Smooth muscle cell (in vitro differentiated cells): ENCODE measurements around the gene ZDHHC14. TPM values are rescaled to one million over a fixed set of nuclear protein-coding genes. Genes with fewer than 3 reads are reported as not detected.

Source experiments
- DNase-seq: peaks from one replicate; lab custom pipeline; 2025; ENCODE audit not compliant: unreplicated experiment; lab: John Stamatoyannopoulos, UW
- H2AFZ ChIP-seq: fragments of 200-600 bp; sonication (generic); 2 replicates; pipeline ENCODE4 v1.6.0; 2016; ENCODE audit warnings: antibody characterized with exemption, low read depth, mild to moderate bottlenecking
- H3F3A ChIP-seq: fragments of 200-600 bp; sonication (generic); 2 replicates; pipeline ENCODE4 v1.6.0; 2017; ENCODE audit warnings: antibody characterized with exemption, low read depth
- H3K27ac ChIP-seq: fragments of 200-600 bp; sonication (generic); 2 replicates; pipeline ENCODE4 v1.5.1; 2016; ENCODE audit warnings: low read depth, mild to moderate bottlenecking
- H3K27me3 ChIP-seq: fragments of 200-600 bp; sonication (generic); 2 replicates; pipeline ENCODE4 v1.6.1; 2016; ENCODE audit warnings: low read depth, mild to moderate bottlenecking
- H3K36me3 ChIP-seq: fragments of 200-600 bp; sonication (generic); 2 replicates; pipeline ENCODE4 v1.5.1; 2016; ENCODE audit warnings: low read depth
- H3K4me1 ChIP-seq: fragments of 200-600 bp; sonication (generic); 2 replicates; pipeline ENCODE4 v1.5.1; 2016; ENCODE audit warnings: low read depth
- H3K4me2 ChIP-seq: fragments of 200-600 bp; sonication (generic); 2 replicates; pipeline ENCODE4 v1.6.0; 2016; ENCODE audit warnings: mild to moderate bottlenecking
- H3K4me3 ChIP-seq: fragments of 200-600 bp; sonication (generic); 2 replicates; pipeline ENCODE4 v1.5.1; 2016; ENCODE audit warnings: mild to moderate bottlenecking
- H3K79me2 ChIP-seq: fragments of 200-600 bp; sonication (generic); 2 replicates; pipeline ENCODE4 v1.6.0; 2016; ENCODE audit warnings: low read depth, mild to moderate bottlenecking
- H3K9ac ChIP-seq: fragments of 200-600 bp; sonication (generic); 2 replicates; pipeline ENCODE4 v1.6.0; 2016; ENCODE audit warnings: low read depth
- H3K9me3 ChIP-seq: fragments of 200-600 bp; sonication (generic); replicated peaks from 2 replicates; pipeline ENCODE4 v1.5.1; 2016; ENCODE audit warnings: low read depth
- H4K20me1 ChIP-seq: fragments of 200-600 bp; sonication (generic); 2 replicates; pipeline ENCODE4 v1.6.0; 2016; ENCODE audit warnings: low read depth
- WGBS: methylation state at CpG from one replicate; pipeline ENCODE4 v1.1.7; 2016; ENCODE audit warnings: low lambda C conversion rate; 5-methylcytosine and 5-hydroxymethylcytosine counted together
- polyA plus RNA-seq: library from polyadenylated mRNA; unstranded; fragments of >200 nt; fragmentation: Nextera tagmentation; extraction: Ambion mirVana; gene quantifications from 2 replicates; pipeline ENCODE4 v1.2.1, GENCODE V29; 2016
- total RNA-seq: library from RNA; depleted of rRNA; stranded (reverse); fragments of >200 nt; gene quantifications from 2 replicates; pipeline ENCODE4 v1.2.3, GENCODE V29; 2014
- TF ChIP-seq, protein P1 (sequence below): fragments of 200-600 bp; sonication (generic); IDR thresholded peaks from 2 replicates; pipeline ENCODE4 v1.5.1; 2017; ENCODE audit warnings: borderline replicate concordance, mild to moderate bottlenecking, antibody characterized with exemption; ENCODE audit not compliant: insufficient read depth, poor library complexity, severe bottlenecking

Gene ZDHHC14
- total and polyA plus RNA-seq, 2 experiments from 2014 or later = 1.3 to 1.6 TPM

DNA sequence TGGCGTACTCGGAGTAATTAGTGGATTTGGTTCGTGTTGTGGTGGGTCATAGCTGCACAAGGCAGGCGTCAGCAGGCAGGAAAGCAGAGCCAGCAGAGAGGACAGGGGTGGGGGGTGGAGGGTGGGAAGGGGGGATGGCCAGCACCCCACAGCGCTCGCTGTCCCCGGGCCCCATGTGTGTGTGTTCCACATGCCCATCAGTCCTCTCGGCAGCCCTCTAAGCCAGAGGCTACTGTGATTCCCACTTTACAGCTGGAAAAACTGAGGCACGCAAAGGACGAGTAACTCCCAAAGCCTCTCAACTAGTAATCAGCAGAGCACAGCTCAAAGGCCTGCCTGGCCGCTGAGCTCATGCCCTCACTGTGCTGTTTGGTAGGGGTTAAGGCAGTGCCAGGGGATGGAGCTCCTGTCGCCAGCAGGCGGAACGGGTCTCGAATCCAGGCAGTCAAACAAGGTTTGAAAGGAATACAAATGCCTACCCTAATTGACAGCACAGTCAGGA, 175.2 kb downstream of the ZDHHC14 start:
- Histone ChIP-seq H3K9me3 (no peaks in the 10 kb centered on the region), H3K27ac (no peak overlapping the region), H3K4me2 (no peak overlapping the region), H3K9ac (no peak overlapping the region), H3K79me2 (no peaks in the 10 kb centered on the region), H3K4me3 (no peak overlapping the region), H3K4me1 (peaks cover 42% of the 10 kb centered on the region), H2AFZ (no peak overlapping the region), H4K20me1 (no peaks in the 10 kb centered on the region), H3K36me3 (no peaks in the 10 kb centered on the region), H3K27me3 (no peaks in the 10 kb centered on the region), H3F3A (no peaks in the 10 kb centered on the region)
- DNase-seq = no peak
- WGBS = 94% methylated on average over 11 of the region's 15 CpGs
- TF ChIP-seq, protein P1, sequence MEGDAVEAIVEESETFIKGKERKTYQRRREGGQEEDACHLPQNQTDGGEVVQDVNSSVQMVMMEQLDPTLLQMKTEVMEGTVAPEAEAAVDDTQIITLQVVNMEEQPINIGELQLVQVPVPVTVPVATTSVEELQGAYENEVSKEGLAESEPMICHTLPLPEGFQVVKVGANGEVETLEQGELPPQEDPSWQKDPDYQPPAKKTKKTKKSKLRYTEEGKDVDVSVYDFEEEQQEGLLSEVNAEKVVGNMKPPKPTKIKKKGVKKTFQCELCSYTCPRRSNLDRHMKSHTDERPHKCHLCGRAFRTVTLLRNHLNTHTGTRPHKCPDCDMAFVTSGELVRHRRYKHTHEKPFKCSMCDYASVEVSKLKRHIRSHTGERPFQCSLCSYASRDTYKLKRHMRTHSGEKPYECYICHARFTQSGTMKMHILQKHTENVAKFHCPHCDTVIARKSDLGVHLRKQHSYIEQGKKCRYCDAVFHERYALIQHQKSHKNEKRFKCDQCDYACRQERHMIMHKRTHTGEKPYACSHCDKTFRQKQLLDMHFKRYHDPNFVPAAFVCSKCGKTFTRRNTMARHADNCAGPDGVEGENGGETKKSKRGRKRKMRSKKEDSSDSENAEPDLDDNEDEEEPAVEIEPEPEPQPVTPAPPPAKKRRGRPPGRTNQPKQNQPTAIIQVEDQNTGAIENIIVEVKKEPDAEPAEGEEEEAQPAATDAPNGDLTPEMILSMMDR = no peak

DNA sequence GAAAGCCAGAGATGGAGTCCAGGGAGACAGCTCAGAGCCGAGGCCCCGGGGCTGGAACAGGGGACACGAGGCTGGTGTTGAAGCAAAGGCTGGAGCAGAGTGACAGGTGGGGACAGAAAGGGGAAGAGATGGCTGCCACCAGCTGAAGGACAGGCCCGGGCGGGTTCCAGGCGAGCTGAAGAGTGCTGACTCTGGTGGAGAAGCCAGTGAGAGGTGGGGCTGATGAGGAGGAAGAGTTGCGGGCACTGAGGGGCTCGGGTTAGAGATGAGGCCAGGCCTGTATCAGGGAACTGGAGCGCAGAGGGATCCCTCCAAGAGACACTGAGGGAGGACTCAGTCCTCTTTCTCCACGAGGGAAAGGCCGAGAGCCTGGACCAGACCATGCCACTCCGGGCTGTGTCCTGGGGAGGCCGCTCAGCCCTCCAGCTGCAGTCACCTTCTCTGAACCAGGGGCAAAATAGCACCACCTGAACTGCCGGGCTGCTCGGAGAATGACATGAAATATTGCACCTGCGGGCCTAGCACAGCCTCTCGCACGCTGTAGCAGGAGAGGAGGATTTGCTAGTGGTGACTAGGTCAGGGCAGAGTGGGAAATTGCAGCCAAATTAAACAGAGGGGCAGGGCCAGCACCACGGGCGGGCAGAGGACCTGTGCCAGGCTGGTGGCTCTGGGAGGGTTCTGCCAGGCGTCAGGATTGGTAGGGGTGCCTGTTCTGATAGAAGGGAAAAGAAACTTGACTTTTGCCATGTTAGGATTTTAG, 175.9 kb downstream of the ZDHHC14 start:
- TF ChIP-seq, protein P1 = no peak
- Histone ChIP-seq H3K4me2 (no peak overlapping the region), H3K79me2 (no peaks in the 10 kb centered on the region), H3K36me3 (no peaks in the 10 kb centered on the region), H2AFZ (no peak overlapping the region), H3K9ac (no peak overlapping the region), H3K27me3 (no peaks in the 10 kb centered on the region), H3K4me3 (no peak overlapping the region), H3K27ac (no peak overlapping the region), H4K20me1 (no peaks in the 10 kb centered on the region), H3K9me3 (no peaks in the 10 kb centered on the region), H3F3A (no peaks in the 10 kb centered on the region), H3K4me1 (peaks cover 36% of the 10 kb centered on the region)
- DNase-seq = no peak
- 88% methylated on average over 21 of the region's 21 CpGs for WGBS

DNA sequence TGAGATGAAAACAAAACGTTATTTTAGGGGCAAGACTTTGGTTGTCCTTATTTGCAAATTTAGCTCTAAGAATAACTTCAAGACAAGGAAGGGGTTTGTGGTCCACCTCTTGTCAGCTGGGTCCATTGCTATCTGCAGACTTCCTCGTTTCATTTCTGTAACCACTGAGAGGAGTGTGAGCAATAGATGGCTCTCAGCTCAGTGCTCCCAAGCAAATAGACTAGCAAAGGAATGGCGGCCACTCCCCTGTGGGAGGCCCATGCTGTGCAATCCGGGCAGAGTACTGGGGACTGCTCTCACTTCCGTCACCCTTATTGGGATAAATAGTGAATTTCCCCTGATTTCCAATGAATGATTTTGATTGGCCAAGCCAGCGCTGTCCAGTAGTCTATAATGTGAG, 176.6 kb downstream of the ZDHHC14 start:
- no peak for DNase-seq
- H3K4me3 ChIP-seq = no peak overlapping the region
- H3K4me1 ChIP-seq = peaks cover 30% of the 10 kb centered on the region
- H3K79me2 ChIP-seq = no peaks in the 10 kb centered on the region
- H3K9me3 ChIP-seq = no peaks in the 10 kb centered on the region
- TF ChIP-seq, protein P1 = no peak
- no peaks in the 10 kb centered on the region for H3F3A ChIP-seq
- no peaks in the 10 kb centered on the region for H3K36me3 ChIP-seq
- H3K27ac ChIP-seq = no peak overlapping the region
- H3K9ac ChIP-seq = no peak overlapping the region
- no peak overlapping the region for H2AFZ ChIP-seq
- H3K27me3 ChIP-seq = no peaks in the 10 kb centered on the region
- H4K20me1 ChIP-seq = no peaks in the 10 kb centered on the region
- no peak overlapping the region for H3K4me2 ChIP-seq
- 91% methylated on average over 6 of the region's 6 CpGs for WGBS

DNA sequence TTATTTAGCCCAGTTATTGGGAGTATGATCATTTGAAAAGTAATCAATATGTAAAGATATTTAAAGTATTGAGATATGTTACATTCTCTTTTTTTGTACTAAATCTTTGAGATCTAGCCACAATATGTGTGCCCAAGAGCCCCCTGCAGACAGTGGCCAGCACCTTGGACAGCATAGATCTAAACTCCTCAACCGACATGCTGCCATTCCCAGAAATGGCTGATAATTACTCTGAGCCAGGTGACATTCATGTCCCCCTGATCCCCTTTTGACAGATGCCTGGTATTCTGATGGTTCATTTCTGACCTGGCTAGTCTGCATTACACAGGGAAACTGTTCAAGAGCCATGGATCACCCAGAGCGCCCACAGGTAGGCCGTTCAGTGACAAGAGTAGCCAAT, 177.1 kb downstream of the ZDHHC14 start:
- Histone ChIP-seq H2AFZ (no peak overlapping the region), H3K27ac (no peak overlapping the region), H3K27me3 (no peaks in the 10 kb centered on the region), H3K9me3 (no peaks in the 10 kb centered on the region), H3K4me1 (peaks cover 25% of the 10 kb centered on the region), H3K4me3 (no peak overlapping the region), H3K4me2 (no peak overlapping the region), H3K9ac (no peak overlapping the region), H3K36me3 (no peaks in the 10 kb centered on the region), H4K20me1 (no peaks in the 10 kb centered on the region), H3F3A (no peaks in the 10 kb centered on the region), H3K79me2 (no peaks in the 10 kb centered on the region)
- WGBS = 88% methylated on average over 3 of the region's 3 CpGs
- TF ChIP-seq, protein P1 = no peak
- DNase-seq = no peak
